Measurements from ENCODE around the gene PHACTR3.

DNA sequence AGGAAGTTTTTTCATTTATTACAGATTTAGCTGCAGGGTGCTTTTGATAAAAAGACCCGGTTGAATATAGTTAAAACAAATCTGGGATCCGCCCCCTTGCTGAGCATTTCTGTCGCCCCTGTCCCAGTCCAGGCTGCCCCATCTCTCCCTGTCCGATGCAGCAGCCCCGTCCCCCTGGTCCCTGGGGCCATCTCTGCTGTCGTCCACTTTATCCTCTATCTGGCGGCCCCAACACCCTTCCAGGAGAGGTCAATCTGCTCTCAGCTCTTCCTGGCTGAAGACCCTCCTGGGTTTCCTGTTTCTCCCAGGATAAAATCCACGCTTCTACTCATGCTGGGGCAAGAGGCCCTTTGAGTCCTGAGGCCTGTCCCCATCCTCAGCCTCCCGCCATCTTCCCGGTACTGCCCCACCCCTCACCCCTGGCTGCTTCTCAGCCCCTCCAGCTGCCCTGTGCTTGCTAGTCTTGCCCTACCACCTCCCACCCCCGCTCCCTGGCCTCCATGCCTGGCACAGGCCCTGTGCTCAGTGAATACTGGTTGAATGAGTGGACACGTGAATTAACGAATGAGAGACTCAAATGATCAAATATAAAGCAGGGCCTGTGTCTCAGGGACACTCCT is 16.0 kb upstream of the PHACTR3 start:
- TF ChIP-seq EZH2 (IDR thresholded peaks at IDR 0.05; ENCODE audit: low read length, unreplicated experiment) (no peak), EZH2phosphoT487 (IDR thresholded peaks at IDR 0.05; ENCODE audit: borderline replicate concordance, low read length) (no peak)
